NCI-H2196 treated with DMSO at 0.1 percent for 48 hours (cell line): ENCODE results near the gene DNAH11.

Experiments used
- DNase-seq: peaks from one replicate; lab custom pipeline; 2025; ENCODE audit not compliant: unreplicated experiment; lab: John Stamatoyannopoulos, UW

DNAH11 gene

GRCh38 chr7:21948887-21949540 lies 406.2 kb downstream of the DNAH11 start:
- DNase-seq: no peak
